Endothelial cell of umbilical vein (primary cell): ENCODE measurements around the gene LIMK2. TPM values are rescaled to one million over a fixed set of nuclear protein-coding genes. Genes with fewer than 3 reads are reported as not detected.

Experiments
- BruUV-seq: library from RNA; stranded (reverse); fragments of 400-500 nt; replicated peaks from 2 replicates; lab custom pipeline; 2021; lab: Mats Ljungman, UMichigan
- CTCF ChIA-PET: fragments of 300-600, 350-600 bp; sonication (Branson Sonifier 250); formaldehyde crosslinking; loops from one replicate; lab custom pipeline; 2021; ENCODE audit warnings: antibody characterized with exemption, inconsistent platforms; lab: Charles Lee
- POLR2A ChIA-PET: fragments of 300-600, 350-600 bp; sonication (Branson Sonifier 250); formaldehyde crosslinking; loops from one replicate; lab custom pipeline; 2021; ENCODE audit warnings: antibody characterized with exemption, inconsistent platforms; lab: Charles Lee
- DNase-seq: peaks from one replicate; pipeline ENCODE4 v3.0.0-alpha.2; 2011; ENCODE audit warnings: low read depth, low spot score
- FAIRE-seq: peaks from 2 replicates; lab custom pipeline; 2011; peaks lifted over from hg19 to GRCh38; lab: Jason Lieb, UNC
- H2AFZ ChIP-seq: 2 replicates; pipeline ENCODE4 v1.6.0; 2012; ENCODE audit warnings: low read depth, low read length, control low read depth, inconsistent platforms
- H3K27ac ChIP-seq: 2 replicates; pipeline ENCODE4 v1.5.1; 2011; ENCODE audit warnings: low read depth, mild to moderate bottlenecking, control low read depth, low read length, moderate library complexity; ENCODE audit not compliant: insufficient read depth
- H3K27me3 ChIP-seq, 2 experiments: 2 replicates each; pipeline versions ENCODE4 v1.6.0 to v1.6.1; 2011; ENCODE audit warnings: low read length in 2 of 2, mixed read lengths in 1 of 2; ENCODE audit not compliant: control insufficient read depth in 2 of 2, insufficient read depth in 2 of 2
- H3K36me3 ChIP-seq, 2 experiments: 2 replicates in 1 of 2; 3 replicates in 1 of 2; pipeline ENCODE4 v1.5.1; 2011; ENCODE audit warnings: low read length in 2 of 2, mild to moderate bottlenecking in 1 of 2, moderate library complexity in 1 of 2; ENCODE audit not compliant: control insufficient read depth in 2 of 2, insufficient read depth in 2 of 2; ENCODE audit errors: extremely low read depth in 1 of 2
- H3K4me1 ChIP-seq: 3 replicates; pipeline ENCODE4 v1.5.1; 2011; ENCODE audit warnings: mild to moderate bottlenecking, low read length; ENCODE audit not compliant: control insufficient read depth, insufficient read depth; ENCODE audit errors: extremely low read depth
- H3K4me2 ChIP-seq: 2 replicates; pipeline ENCODE4 v1.6.1; 2011; ENCODE audit warnings: low read length, control low read depth, mixed read lengths; ENCODE audit not compliant: insufficient read depth
- H3K4me3 ChIP-seq, 3 experiments: fragments of 200-600 bp in 1 of 3; sonication (generic), shearing (Covaris generic) in 1 of 3; replicated peaks in 1 of 3; 2 replicates each; pipeline ENCODE4 v1.5.1; 2011 to 2016; ENCODE audit warnings: control low read depth in 3 of 3, low read length in 3 of 3, mild to moderate bottlenecking in 2 of 3, inconsistent platforms in 1 of 3, low read depth in 1 of 3, moderate library complexity in 1 of 3; ENCODE audit not compliant: insufficient read depth in 1 of 3
- H3K79me2 ChIP-seq: 2 replicates; pipeline ENCODE4 v1.6.0; 2012; ENCODE audit warnings: low read length, inconsistent platforms; ENCODE audit not compliant: control insufficient read depth, insufficient read depth
- H3K9ac ChIP-seq: replicated peaks from 2 replicates; pipeline ENCODE3; 2011; ENCODE audit warnings: low read length, control low read depth; ENCODE audit not compliant: insufficient read depth; ENCODE audit errors: extremely low read depth
- H3K9me1 ChIP-seq: replicated peaks from 3 replicates; pipeline ENCODE4 v1.6.0; 2011; ENCODE audit warnings: mild to moderate bottlenecking, low read length; ENCODE audit not compliant: control insufficient read depth, insufficient read depth; ENCODE audit errors: extremely low read depth
- H3K9me3 ChIP-seq: replicated peaks from 2 replicates; pipeline ENCODE4 v1.5.1; 2012; ENCODE audit warnings: low read length, inconsistent platforms; ENCODE audit not compliant: control insufficient read depth, insufficient read depth
- H4K20me1 ChIP-seq: replicated peaks from 2 replicates; pipeline ENCODE3; 2011; ENCODE audit warnings: mild to moderate bottlenecking, low read length; ENCODE audit not compliant: control insufficient read depth, insufficient read depth; ENCODE audit errors: extremely low read depth
- CTCF ChIP-seq, 2 donors: IDR thresholded peaks; 1 replicate in 1 of 2; 2 replicates in 1 of 2; pipeline ENCODE4 v1.5.1; 2011; ENCODE audit warnings: low read length in 2 of 2, mild to moderate bottlenecking in 2 of 2, moderate library complexity in 2 of 2, control low read depth in 1 of 2, inconsistent platforms in 1 of 2, low read depth in 1 of 2; ENCODE audit not compliant: insufficient read depth in 1 of 2; ENCODE audit errors: extremely low read depth in 1 of 2
- EZH2 ChIP-seq: IDR thresholded peaks from 2 replicates; pipeline ENCODE4 v1.6.1; 2012; ENCODE audit warnings: borderline replicate concordance, low read depth, mild to moderate bottlenecking, moderate library complexity, low read length, inconsistent platforms; ENCODE audit not compliant: severe bottlenecking
- FOS ChIP-seq: IDR thresholded peaks from 2 replicates; pipeline ENCODE4 v1.6.1; 2011; ENCODE audit warnings: mild to moderate bottlenecking, low read length, moderate library complexity, borderline replicate concordance; ENCODE audit not compliant: insufficient read depth
- GATA2 ChIP-seq: IDR thresholded peaks from 2 replicates; pipeline ENCODE4 v1.7.0; 2011; ENCODE audit warnings: low read depth, mild to moderate bottlenecking, moderate library complexity, mixed read lengths, low read length; ENCODE audit not compliant: insufficient read length, insufficient read depth
- JUN ChIP-seq: IDR thresholded peaks from 2 replicates; pipeline ENCODE4 v1.6.1; 2011; ENCODE audit warnings: borderline replicate concordance, low read depth; ENCODE audit not compliant: insufficient read length, insufficient read depth
- MAX ChIP-seq: IDR thresholded peaks from 2 replicates; pipeline ENCODE4 v1.6.1; 2011; ENCODE audit not compliant: insufficient read depth, insufficient read length
- MYC ChIP-seq: IDR thresholded peaks from one replicate; pipeline ENCODE4 v1.6.1; 2011; ENCODE audit warnings: mild to moderate bottlenecking, low read depth, low read length
- POLR2A ChIP-seq: IDR thresholded peaks from 2 replicates; pipeline ENCODE4 v1.6.1; 2012; ENCODE audit warnings: low read depth, mild to moderate bottlenecking, control low read depth, low read length
- POLR2AphosphoS5 ChIP-seq: IDR thresholded peaks from 2 replicates; pipeline ENCODE4 v1.6.1; 2012; ENCODE audit warnings: low read depth, mild to moderate bottlenecking, control low read depth, low read length, moderate library complexity; ENCODE audit not compliant: insufficient read depth
- dilution Hi-C: fragments of 300-500 bp; cut with MboI; formaldehyde crosslinking; loops from one replicate; pipeline ENCODE4 v1.15.0; 2019; ENCODE audit warnings: low sequenced_read_pairs; ENCODE audit not compliant: extremely low pct_ligation_motif_present
- intact Hi-C: fragments of 100-400 bp; cut with micrococcal nuclease; formaldehyde crosslinking; loops from one replicate; pipeline ENCODE4 v1.10.0; 2022
- polyA plus RNA-seq, 4 experiments: library from polyadenylated mRNA; depleted of rRNA in 3 of 4; stranded (reverse) in 3 of 4; unstranded in 1 of 4; fragments of >200 nt; gene quantifications; 2 replicates each; pipeline versions ENCODE4 v1.2.1 to v1.2.3, GENCODE V29; 2011 to 2012; ENCODE audit warnings: missing spikeins in 1 of 4
- total RNA-seq: library from RNA; stranded (reverse); gene quantifications from 2 replicates; pipeline ENCODE4 v1.2.3, GENCODE V29; 2021

LIMK2 gene
- total and polyA plus RNA-seq, 2 donors (not counting 3 experiments of a cell fraction or from before 2014, with no cell fraction given): 23.2 to 76.7 TPM

- POLR2A ChIA-PET: interaction anchor here (0.5 kb wide), 1 partner anchor 453 kb away, joined by 3 read pairs; no protein-coding TSS in a partner anchor
- FAIRE-seq (no peak), DNase-seq (no peak)
- Histone ChIP-seq H3K4me1 (no peaks in the 10 kb centered on the region), H3K9ac (no peak overlapping the region), H2AFZ (no peak overlapping the region), H3K9me3 (no peaks in the 10 kb centered on the region), H3K27me3 (no peaks in the 10 kb centered on the region), H3K4me3 (no peak overlapping the region), H3K9me1 (no peaks in the 10 kb centered on the region), H3K27ac (no peak overlapping the region), H3K36me3 (peaks cover 12 to 45% of the 10 kb centered on the region in 2 experiments), H4K20me1 (no peaks in the 10 kb centered on the region), H3K79me2 (no peaks in the 10 kb centered on the region), H3K4me2 (no peak overlapping the region)
- no TSS peak for BruUV-seq
- CTCF ChIA-PET: interaction anchor here (1.2 kb wide), 1 partner anchor 15 kb away, joined by 5 read pairs; no protein-coding TSS in a partner anchor
- TF ChIP-seq POLR2A: no peak
- TF ChIP-seq POLR2AphosphoS5: no peak
- no peak for TF ChIP-seq FOS
- TF ChIP-seq GATA2: no peak
- TF ChIP-seq MAX: no peak
- TF ChIP-seq EZH2: no peak
- no peak for TF ChIP-seq JUN
- TF ChIP-seq CTCF (IDR thresholded peaks at IDR 0.05; ENCODE audit: extremely low read depth in 1 of 2, insufficient read depth in 1 of 2, low read depth in 1 of 2, low read length in 2 of 2): no peak
- TF ChIP-seq MYC: no peak
- intact Hi-C loops: no loop called here
- dilution Hi-C loops: no loop called here
Measured at GRCh38 chr22:31328544-31328960, 116.5 kb downstream of the LIMK2 start.
